Erythroblast (primary cell): Measurements from ENCODE around the gene MVD.

Experiments used
- DNase-seq, 2 experiments: peaks; one replicate each; lab custom pipeline; 2025; lab: John Stamatoyannopoulos, UW
- GATA1 ChIP-seq: IDR thresholded peaks from 2 replicates; pipeline ENCODE4 v1.6.1; 2011; ENCODE audit warnings: low read depth, mild to moderate bottlenecking, control low read depth, low read length, moderate library complexity
- POLR2A ChIP-seq: IDR thresholded peaks from 2 replicates; pipeline ENCODE4 v1.6.1; 2011; ENCODE audit warnings: mild to moderate bottlenecking, low read length

The MVD gene

GRCh38 chr16:88630433-88630832 lies 32.5 kb downstream of the MVD start:
- no peak for DNase-seq
- TF ChIP-seq POLR2A (no peak), GATA1 (no peak)

- TF ChIP-seq POLR2A, result no peak
- no peak for TF ChIP-seq GATA1
- DNase-seq, result no peak
Measured at GRCh38 chr16:88629835-88630234, 33.1 kb downstream of the MVD start.

GRCh38 chr16:88628512-88628974 lies 34.3 kb downstream of the MVD start:
- no peak for TF ChIP-seq POLR2A
- no peak for TF ChIP-seq GATA1
- peak; percentile 42 for DNase-seq

DNA sequence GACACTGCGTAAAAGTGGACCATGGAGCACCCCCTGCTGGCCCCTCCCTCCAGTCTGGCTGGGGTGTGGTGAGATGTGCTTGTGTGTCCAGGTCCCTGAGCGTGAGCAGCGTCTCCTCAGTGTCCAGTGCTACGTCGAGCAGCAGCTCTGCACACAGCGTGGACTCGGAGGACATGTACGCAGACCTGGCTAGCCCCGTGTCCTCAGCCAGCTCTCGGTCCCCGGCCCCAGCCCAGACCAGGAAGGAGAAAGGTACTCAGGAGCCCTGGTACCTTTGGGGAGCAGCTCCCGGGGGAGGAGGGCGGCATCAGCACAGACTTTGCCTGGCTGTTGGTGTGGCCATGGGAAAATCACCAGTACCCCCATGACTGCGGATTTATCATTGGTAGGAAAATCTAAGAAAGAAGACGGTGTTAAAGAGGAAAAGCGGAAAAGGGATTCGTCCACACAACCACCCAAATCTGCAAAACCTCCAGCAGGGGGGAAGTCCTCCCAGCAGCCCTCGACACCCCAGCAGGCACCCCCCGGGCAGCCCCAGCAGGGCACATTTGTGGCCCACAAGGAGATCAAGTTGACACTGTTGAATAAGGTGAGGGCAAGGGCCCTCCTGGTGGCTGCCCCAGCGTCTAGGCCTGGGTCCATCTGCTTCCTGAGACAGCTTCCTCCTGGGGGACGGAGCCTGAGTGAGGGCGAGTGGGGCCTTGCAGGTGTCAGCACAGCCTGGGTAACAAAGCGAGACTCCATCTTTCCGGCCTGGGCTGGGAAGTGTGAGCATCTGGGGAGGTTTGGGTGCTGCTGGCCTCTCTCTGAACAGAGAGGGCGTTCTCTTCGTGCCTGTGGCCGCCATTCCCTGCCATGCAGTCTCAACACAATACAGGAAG lies 35.1 kb downstream of the MVD start:
- TF ChIP-seq POLR2A, result no peak
- TF ChIP-seq GATA1, result no peak
- no peak for DNase-seq

DNA sequence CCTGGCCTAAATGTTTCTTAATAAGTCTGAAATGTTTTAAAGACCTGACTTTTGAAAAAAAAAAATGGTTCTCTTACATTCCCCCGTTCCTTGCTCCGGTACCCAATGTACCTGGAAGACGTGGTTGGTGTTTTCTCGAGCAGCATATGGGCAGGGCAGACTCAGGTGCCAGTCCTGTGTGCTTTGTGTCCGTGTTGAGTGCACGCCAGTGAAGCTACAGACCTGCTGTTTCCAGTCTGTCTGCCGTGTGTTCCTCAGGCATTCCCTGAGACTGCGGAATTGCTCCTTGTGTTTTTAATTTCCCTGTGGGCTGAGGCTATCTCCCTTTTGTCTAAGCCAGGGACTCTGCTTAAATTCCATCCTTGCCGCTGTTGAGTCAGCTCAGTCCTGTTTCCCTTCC lies 36.2 kb downstream of the MVD start:
- TF ChIP-seq POLR2A, result no peak
- TF ChIP-seq GATA1, result no peak
- DNase-seq, result no peak

- DNase-seq, result no peak
- no peak for TF ChIP-seq GATA1
- no peak for TF ChIP-seq POLR2A
Measured at GRCh38 chr16:88624977-88625576, 37.8 kb downstream of the MVD start.

- DNase-seq, result no peak
- TF ChIP-seq GATA1 (no peak), POLR2A (no peak)
Measured at GRCh38 chr16:88624481-88624880, 38.4 kb downstream of the MVD start.

GRCh38 chr16:88623858-88624257 lies 39.0 kb downstream of the MVD start:
- DNase-seq, result no peak
- no peak for TF ChIP-seq POLR2A
- no peak for TF ChIP-seq GATA1

DNA sequence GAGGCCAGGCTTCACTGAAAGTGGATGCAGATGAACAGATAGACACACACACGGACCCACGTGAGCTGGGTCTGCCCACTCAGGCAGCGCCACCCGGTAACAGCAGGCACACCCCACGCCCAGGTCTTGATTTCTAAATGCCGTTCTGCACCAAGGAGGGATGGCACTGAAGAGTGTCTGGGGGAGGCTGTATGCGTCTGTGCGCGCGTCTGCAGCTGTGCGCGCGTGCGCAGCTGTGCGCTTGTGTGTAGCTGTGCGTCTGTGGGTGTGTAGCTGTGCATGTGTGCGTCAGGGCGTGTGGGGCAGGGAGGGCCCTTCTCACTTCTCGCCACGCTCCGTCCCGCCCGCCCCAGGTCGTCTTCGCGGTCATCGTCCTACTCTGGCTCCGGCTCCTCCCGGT lies 40.0 kb downstream of the MVD start:
- TF ChIP-seq POLR2A, result no peak
- TF ChIP-seq GATA1, result no peak
- DNase-seq, result no peak

- no peak for DNase-seq
- TF ChIP-seq POLR2A (no peak), GATA1 (no peak)
Measured at GRCh38 chr16:88622125-88622524, 40.8 kb downstream of the MVD start.

DNA sequence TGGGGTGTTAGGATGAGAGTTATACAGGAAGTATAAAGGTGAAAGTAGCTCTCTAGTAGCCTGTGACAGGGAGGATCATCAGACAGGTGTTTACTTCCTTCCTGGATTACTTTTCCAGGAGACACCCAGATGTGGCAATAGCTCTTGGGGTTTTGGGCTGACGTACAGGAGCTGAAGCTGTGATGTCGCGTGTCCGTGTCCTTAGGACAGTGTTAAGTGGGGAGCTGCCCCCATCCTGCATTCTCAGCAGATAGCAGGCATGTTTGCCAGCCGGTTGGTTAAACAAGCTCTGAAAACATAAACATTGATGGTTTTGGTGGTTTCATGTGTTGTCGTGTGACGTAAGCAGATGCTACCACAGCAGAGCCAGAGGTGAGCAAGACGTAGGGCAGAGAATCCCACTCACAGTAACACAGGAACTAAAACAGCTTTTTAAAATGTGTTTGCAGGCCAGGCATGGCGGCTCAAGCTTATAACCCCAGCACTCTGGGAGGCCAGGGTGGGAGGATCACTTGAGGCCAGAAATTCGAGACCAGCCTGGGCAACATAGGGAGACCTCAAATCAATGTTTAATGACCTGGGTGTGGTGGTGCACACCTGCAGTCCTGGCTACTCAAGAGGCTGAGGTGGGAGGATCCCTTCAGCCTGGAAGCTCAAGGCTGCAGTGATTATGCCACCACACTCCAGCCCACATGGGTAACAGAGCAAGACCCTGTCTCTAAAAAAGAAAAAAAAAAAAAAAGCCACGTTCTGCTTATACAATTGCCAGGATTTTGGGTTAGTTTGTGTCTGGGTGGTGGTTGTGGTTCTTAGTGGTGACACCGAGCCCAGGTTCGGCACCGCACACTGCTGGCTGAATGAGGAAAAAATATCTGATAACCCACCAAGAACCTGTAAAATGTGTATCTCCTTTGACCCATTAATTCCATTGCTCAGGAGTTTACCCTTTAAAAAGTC lies 42.8 kb downstream of the MVD start:
- no peak for TF ChIP-seq POLR2A
- DNase-seq, result no peak

DNA sequence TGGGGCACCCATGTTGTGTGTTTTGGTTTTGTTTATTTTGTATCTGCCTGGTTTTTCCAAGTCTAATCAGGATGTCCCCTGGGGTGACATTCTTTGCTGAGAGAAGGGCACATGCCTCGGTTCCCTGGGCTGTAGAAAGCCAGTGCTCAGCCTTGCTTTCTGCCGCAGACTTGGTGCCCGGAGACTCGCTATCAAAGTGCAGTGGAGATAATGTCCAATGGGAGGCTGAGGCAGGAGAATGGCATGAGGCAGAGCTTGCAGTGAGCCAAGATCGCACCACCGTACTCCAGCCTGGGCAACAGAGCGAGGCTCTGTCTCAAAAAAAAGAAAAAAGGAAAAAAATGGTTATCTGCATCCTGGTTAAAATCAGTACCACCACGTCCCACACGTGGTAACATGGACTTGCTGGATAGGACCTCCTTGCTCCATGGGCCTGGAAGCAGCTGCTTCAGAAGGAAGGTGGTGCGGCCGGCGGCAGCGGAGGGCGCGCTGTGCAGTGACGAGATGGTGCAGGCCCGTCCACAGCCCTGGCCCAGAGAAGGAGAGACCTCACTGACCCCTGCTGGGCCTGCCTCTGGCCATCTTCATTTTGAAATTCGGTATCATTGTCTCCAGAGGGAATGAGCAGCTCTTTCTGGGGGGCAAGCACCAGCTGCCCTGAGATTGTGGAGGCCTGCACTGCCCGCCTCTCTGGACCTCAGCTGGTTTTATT lies 43.8 kb downstream of the MVD start:
- TF ChIP-seq POLR2A (no peak), GATA1 (no peak)
- no peak for DNase-seq

DNA sequence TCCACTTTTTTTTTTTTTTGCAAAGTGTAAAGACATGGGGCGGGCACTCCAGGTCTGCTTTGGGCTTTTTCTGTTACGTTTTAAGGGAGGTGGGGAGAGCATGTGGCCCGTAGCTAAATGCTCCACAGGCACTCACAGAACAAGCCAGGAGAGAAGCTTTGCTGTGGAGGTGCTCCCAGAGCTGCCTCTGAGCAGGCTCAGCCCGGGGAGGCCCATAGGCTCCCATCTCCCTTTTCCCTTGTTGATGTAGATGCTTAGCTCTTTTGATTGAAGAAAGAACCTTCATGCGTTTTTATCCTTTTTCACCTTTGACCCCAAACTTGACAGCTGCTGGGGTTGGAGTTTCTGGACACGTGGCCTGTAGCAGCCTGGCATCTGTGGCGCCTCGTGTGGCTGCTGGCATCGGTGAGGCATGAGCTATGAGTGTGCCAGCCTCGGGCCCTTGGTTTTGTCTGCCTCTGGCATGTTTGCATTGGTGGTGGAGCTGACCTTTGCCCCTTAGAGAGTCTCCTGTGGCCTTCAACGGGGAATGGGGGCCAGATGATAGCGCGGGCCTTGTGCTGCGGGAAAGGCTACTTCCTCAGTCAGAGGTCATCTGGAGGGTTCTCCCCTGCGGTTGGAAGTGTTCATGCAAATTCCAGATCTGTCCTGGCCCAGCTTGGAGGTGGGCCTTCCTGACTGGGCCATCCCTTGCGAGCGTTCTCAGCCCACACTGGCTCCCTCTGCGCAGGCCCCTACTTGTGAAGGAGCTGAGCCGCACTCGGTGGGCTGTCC lies 44.5 kb downstream of the MVD start:
- DNase-seq, result no peak
- no peak for TF ChIP-seq POLR2A
- TF ChIP-seq GATA1, result no peak
